ENCODE data around the gene ACO1. TPM values are rescaled to one million over a fixed set of nuclear protein-coding genes. Genes with fewer than 3 reads are reported as not detected.
A peak's percentile ranks its signal among the peaks of the same experiment; 100 is the strongest.

ACO1 gene
- total RNA-seq, 2 donors from 2014 or later: 35.5 to 41.8 TPM

GRCh38 chr9:32378496-32378895 lies 5.9 kb upstream of the ACO1 start:
- no peak for DNase-seq
- intact Hi-C loops (cut with DNase I, micrococcal nuclease): loop anchor here (10.0 kb wide), 2 partner anchors 196 to 586 kb away; partner anchors contain the start of gene NDUFB6 (in 1 of the 2)
- ATAC-seq: peak; percentile 91

- DNase-seq (peak; percentile 19 to 29), ATAC-seq (peak; percentile 88)
- intact Hi-C loops (cut with DNase I, micrococcal nuclease): loop anchor here (10.0 kb wide), 2 partner anchors 196 to 586 kb away; partner anchors contain the start of gene NDUFB6 (in 1 of the 2)
Measured at GRCh38 chr9:32378993-32379729, 5.3 kb upstream of the ACO1 start.

- ATAC-seq (no peak), DNase-seq (no peak)
- intact Hi-C loops (cut with DNase I, micrococcal nuclease): loop anchor here in 1 of 2 donors (5.0 kb wide), 1 partner anchor 191 kb away; the partner anchor contains the start of gene NDUFB6
Measured at GRCh38 chr9:32380944-32381343, 3.5 kb upstream of the ACO1 start.

GRCh38 chr9:32382565-32383320 lies 1.7 kb upstream of the ACO1 start:
- ATAC-seq (no peak), DNase-seq (no peak)
- intact Hi-C loops (cut with DNase I, micrococcal nuclease): loop anchor here in 1 of 2 donors (5.0 kb wide), 1 partner anchor 190 kb away; the partner anchor contains the start of gene NDUFB6

- intact Hi-C loops (cut with DNase I, micrococcal nuclease): loop anchor here in 1 of 2 donors (5.0 kb wide), 1 partner anchor 188 kb away; the partner anchor contains the start of gene NDUFB6
- ATAC-seq (peak; percentile 42), DNase-seq (no peak)
Measured at GRCh38 chr9:32384002-32384363, 460 bp upstream of the ACO1 start.

GRCh38 chr9:32385152-32385884 lies 875 bp downstream of the ACO1 start:
- no peak for ATAC-seq
- no peak for DNase-seq
- intact Hi-C loops (cut with DNase I, micrococcal nuclease): no loop called here

GRCh38 chr9:32385885-32386283 lies 1.4 kb downstream of the ACO1 start:
- intact Hi-C loops (cut with DNase I, micrococcal nuclease): no loop called here
- DNase-seq (no peak), ATAC-seq (no peak)

GRCh38 chr9:32387256-32387655 lies 2.8 kb downstream of the ACO1 start:
- no peak for ATAC-seq
- DNase-seq: no peak
- intact Hi-C loops (cut with DNase I, micrococcal nuclease): no loop called here

- intact Hi-C loops (cut with DNase I, micrococcal nuclease): no loop called here
- DNase-seq (no peak), ATAC-seq (no peak)
Measured at GRCh38 chr9:32389365-32389764, 4.9 kb downstream of the ACO1 start.

- ATAC-seq (no peak), DNase-seq (no peak)
- intact Hi-C loops (cut with DNase I, micrococcal nuclease): no loop called here
Measured at GRCh38 chr9:32393911-32394310, 9.5 kb downstream of the ACO1 start.

- intact Hi-C loops (cut with DNase I, micrococcal nuclease): no loop called here
- ATAC-seq (no peak), DNase-seq (no peak)
Measured at GRCh38 chr9:32394381-32395049, 10.1 kb downstream of the ACO1 start.

GRCh38 chr9:32395510-32396216 lies 11.2 kb downstream of the ACO1 start:
- intact Hi-C loops (cut with DNase I, micrococcal nuclease): no loop called here
- no peak for ATAC-seq
- DNase-seq: no peak

- intact Hi-C loops (cut with DNase I, micrococcal nuclease): no loop called here
- ATAC-seq (no peak), DNase-seq (no peak)
Measured at GRCh38 chr9:32398207-32398606, 13.8 kb downstream of the ACO1 start.

- intact Hi-C loops (cut with DNase I, micrococcal nuclease): no loop called here
- DNase-seq (no peak), ATAC-seq (no peak)
Measured at GRCh38 chr9:32399110-32399815, 14.8 kb downstream of the ACO1 start.

GRCh38 chr9:32401488-32401887 lies 17.0 kb downstream of the ACO1 start:
- intact Hi-C loops (cut with DNase I, micrococcal nuclease): no loop called here
- ATAC-seq (no peak), DNase-seq (no peak)

GRCh38 chr9:32403567-32404260 lies 19.3 kb downstream of the ACO1 start:
- intact Hi-C loops (cut with DNase I, micrococcal nuclease): no loop called here
- DNase-seq: no peak
- ATAC-seq: no peak

- no peak for DNase-seq
- ATAC-seq: peak; percentile 45
- intact Hi-C loops (cut with DNase I, micrococcal nuclease): no loop called here
Measured at GRCh38 chr9:32404402-32404801, 20.0 kb downstream of the ACO1 start.

Data from left colon (tissue), 2 donors.